Hindlimb muscle (tissue), 1 donor: Measurements from ENCODE around the gene DCLK1. TPM values are rescaled to one million over a fixed set of nuclear protein-coding genes. Genes with fewer than 3 reads are reported as not detected.

Experiments
- DNase-seq: peaks from one replicate; pipeline ENCODE4 v3.0.0-alpha.2; 2013
- polyA plus RNA-seq: library from polyadenylated mRNA; unstranded; fragments of 120-200 nt; gene quantifications from one replicate; pipeline ENCODE4 v1.2.1, GENCODE V29; 2013; ENCODE audit not compliant: insufficient read length

Gene DCLK1
- polyA plus RNA-seq, 1 donor: 114 TPM

DNA sequence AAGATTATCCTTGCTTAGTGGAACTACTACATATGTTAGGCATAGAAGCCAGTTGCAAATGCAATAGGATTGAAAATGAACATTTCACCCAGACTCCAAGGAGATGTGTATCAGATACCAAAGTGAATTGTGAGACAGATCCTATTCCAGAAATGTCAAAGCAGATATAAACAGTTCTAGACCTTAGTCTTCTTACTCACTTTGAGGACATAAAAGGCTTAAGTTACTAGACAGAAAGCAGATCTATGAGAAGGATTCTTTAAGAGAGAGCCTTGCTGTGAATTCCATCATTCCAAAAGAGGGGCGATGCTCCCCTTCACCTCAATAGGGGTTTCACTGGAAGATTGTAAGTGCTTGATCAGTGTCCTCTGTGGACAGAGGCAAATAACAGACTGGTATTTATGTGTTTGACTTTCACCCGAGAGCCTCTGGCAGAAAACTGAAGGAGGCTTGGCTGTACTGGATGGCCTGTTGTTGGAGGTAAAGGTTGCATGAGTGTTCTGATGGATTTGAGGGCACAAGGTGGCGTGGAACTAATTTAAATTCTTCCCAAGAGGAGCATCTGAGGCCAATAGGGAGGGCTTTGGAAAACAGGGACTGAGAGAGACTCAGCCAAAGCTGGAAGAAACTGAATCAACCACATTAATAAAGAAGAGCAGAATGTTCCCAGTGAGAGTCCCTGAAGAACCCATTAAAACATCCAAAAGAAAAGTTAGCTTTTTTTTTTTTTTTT, 194.8 kb downstream of the DCLK1 start:
- no peak for DNase-seq

DNA sequence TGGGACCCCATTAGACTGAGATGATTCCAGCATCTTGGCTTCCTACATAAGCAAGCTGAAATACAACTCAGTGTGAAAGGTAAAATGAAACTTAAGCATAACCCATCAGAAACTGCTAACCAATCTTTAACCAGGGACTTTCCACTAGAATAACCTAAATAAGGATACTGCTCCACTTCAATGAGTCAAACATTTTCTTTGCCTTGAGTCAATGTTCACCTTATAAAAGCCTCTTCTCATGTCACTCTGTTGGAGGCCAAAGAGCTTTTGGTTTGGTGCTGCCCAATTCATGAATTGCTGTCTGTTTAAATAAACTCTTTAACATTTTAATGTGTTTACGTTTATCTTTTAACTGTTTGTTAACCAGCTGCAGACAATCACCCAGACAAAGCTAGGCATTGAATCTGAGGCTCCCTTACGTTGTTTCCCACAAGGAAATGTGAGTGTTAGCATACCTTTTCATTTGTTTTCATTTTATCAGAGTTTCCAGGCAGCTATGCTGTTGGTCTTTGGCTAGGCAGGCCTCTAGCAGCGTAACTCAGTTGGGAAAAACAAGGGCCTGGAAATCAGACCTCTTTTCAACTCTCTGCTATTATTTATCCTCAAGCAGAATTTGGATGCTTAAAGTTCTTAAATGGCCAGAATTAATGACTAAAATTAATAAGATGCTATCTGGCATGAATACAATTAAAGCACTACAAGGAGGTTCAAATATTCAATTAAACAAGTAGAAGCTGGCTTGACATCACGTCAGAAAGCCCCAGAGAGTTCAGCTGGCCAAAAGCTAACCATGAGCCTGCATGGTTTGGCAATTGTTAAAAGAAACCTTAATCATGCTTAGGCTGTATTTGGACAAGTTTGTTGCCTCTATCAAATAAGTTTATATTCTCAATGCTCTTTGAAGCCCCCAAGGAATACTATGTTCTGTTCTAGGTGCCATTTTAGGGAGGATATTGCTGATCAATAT, 200.2 kb downstream of the DCLK1 start:
- no peak for DNase-seq

DNA sequence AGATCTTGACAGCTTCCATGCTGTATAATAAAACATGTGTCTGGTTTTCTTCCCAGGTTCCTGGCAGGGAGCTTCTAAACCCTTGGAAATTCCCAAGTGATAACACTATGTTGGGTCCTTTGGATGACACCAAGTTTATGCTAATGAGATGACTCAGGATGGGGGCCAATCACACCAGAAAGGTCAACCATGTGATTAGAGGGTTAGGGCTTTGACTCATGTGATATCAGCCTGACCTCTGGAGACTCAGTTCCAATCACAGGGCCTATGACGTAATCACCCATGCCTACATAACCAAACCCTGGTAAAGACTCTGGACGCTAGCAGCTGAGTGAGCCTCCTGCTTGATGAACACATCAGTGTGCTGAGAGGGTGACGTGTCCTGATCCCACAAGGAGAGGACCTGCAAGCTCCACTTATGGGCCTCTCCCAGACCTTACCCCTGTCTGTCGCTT, 203.6 kb downstream of the DCLK1 start:
- no peak for DNase-seq

DNA sequence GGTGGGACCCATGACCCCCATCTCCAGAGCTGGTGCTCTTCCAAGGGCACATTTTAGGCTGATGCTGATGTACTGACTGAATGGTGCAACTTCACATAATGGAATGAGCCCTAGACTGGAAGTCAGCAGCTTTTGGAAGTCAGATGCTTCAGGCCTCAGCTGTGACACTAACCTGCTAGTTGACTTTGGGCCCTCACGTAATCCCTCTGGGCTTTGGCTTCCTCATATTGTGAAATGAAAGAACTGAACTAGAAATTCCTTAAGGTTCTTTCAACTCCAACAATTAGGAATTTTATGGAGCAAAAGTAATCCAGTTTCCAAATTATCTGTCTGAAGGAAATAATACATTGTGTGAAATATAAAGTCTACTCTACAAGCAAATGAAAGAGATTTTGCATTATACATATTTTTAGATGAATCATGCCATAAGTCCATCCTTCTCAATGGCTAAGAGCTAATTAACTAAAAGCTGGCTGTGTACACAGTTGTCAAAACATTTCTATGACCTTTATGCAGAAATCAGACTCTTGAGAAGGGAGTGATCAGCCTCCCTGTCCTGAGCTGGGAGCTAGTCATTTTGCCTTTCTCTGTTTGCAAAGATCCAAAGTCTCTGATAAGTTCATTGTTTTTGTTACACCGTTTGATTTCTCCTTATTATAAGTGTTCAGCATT, 204.2 kb downstream of the DCLK1 start:
- no peak for DNase-seq

DNA sequence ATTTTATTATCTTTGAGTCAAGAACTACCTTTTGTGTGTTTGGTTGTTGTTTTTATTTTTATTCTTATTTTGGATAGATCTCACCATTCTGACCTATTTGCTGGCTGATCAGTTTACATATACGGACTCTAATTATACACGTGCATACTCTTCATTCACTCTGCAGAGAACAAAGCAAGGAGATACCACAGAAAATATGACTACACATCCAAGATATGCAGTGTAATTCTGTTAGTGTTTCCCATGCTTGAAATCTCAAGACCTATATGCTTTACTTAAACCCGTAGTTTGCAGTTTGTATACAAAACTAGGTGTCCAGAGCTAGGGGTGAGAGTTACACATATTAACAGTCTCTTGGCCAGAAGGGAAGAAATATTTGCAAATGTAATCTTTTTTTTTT, 205.5 kb downstream of the DCLK1 start:
- DNase-seq: no peak

DNA sequence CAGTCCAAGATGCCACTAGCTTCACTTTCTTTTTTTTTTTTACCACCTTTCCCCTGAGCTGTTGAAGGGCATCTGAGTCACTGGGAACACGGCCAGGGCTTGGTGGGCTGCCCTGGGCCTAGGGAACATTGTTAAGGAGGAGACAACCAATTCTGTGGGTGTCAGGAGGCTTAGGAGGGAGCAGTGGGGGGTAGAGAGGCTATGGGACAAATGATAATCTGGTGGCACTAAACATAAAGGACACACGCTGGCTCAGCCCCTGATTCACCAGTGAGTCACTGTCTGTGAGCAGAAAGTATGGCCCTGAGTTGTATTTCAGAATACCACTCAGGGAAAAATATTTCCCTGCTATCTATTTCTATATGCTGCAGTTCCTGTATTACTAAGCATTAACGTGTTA, 207.8 kb downstream of the DCLK1 start:
- DNase-seq: no peak

DNA sequence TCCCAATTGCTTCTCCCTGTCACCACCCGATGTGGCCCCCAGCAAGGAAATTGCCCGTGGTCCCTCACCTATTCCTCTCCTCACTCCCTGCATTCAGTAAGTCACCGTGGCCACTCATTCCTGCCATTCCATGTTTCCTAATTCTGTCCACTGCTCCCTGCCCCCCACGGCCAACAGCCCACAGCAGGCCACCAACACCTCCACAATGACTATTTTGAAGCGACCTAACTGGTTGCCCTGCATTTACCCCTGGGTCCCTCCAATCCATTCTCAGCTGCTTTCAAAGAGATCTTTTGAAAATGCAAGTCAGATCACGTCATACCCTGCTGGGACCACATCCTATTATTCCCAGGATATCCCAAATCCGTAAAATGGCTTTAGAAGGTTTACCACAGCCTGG, 210.4 kb downstream of the DCLK1 start:
- no peak for DNase-seq

DNA sequence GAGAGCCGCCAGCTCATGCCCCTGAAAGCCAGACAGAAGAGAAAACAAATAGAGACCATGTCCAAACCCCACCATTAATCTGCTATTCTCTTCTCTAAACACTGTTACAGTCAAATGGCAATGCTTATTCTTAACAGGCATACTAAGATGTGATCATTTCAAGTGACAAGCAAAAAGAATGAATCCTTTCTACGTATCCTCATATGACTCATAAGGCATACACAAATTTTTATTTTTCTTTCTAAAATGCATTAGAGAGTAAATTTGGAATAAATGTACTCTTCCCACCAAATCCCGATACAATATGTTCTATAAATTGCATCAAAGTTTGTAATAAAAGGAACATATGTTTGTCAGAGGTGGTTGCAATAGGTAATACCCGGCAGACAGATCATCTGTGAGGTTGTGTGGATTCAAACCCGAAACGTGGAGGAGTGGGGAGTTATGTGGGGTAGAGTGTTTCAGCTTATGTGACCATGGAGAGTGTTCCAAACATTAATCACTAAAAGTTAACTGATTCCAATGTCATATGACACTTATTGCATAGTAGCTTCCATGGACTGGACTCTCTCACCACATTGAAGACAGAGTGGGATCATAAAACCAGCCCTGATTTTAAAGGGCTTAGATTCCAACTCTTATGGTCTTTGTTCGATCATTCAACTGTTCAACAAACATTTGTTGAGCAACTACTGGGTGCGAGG, 213.1 kb downstream of the DCLK1 start:
- no peak for DNase-seq

DNA sequence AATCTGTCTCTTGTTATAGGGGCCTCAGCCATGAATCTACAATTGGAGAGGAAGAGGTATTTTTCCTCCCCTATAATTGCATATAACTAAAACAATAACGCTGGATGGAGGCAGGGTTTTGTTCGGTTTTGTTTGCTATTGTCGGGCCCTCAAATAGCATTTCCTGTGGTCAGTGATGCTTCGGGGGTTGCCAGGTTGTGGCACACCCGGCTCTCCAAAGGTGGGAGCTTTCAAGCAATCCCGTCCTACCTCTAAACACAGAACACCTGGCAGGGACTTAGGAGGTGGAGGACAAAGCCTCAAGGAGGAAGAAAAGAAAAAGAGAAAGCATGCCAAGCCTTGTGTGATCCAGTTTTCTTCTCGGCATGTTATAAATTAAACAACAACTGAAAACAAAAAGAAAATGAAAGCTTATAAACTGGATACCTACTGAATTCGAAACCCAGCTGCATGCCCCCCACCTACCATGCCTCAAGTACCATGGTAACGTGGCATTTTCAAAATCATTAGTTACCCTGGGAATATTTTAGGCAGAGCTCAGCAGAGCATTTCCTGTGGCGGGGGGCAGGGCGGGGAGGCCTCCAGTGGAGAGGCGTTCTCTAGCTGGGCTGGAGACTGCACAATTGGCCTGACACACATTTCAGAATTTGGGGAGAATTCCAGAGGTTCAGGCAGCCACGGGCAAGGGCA, 213.8 kb downstream of the DCLK1 start:
- peak; percentile 16 for DNase-seq

DNA sequence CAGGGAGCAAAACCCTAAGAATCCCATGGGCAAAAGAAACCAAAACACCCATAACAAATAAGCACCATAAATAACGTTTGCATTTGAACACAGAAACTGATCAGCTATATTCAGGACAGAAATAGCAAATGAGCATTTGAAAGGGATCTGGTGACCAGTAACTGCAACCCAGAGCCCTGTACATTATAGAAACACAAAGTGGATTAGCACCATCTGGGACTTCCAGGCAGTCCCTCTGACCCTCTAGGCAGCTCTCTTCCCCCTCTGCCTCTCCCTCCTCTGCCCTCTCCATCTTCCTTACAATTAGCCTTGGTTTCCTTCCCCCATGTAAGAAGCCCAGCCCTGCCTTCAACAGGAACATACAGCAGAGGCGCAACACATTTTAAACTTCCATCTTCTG, 215.0 kb downstream of the DCLK1 start:
- no peak for DNase-seq

DNA sequence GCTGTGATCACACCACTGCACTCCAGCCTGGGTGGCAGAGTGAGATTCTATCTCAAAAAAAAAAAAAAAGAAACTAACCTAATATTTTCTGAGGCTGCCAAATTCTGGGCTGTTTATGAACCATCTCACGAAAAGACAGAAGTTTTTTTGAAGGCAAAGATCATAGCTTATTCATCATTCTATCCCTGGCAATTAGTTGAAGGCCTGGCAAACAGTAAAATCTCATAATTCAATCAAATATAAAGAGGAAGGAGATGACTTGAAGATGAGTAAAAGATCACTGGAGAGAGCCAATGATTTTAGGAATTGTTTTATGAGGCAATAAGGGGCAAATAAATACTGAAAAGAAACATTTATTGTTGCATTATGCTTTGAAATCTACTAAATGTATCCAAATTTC, 216.5 kb downstream of the DCLK1 start:
- DNase-seq: no peak

DNA sequence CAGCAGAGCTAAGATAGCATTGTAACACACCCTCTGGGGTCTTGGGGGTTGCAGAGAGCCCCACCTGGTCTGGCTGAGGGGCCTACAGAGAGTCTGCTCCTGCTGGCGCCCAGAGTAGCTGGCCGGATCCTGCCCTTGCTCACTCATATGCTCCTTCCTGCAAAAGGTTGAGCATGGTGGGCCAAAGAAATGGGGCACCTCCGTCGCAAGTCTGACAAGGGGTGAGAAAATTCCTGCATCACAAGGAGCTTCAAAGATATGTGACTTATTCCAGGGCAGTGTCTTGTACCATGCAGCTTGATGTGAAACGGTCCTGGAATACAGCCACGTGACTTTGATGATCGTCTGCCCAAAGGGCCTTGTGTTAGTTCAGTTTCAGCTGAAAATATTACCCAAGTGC, 218.3 kb downstream of the DCLK1 start:
- no peak for DNase-seq

DNA sequence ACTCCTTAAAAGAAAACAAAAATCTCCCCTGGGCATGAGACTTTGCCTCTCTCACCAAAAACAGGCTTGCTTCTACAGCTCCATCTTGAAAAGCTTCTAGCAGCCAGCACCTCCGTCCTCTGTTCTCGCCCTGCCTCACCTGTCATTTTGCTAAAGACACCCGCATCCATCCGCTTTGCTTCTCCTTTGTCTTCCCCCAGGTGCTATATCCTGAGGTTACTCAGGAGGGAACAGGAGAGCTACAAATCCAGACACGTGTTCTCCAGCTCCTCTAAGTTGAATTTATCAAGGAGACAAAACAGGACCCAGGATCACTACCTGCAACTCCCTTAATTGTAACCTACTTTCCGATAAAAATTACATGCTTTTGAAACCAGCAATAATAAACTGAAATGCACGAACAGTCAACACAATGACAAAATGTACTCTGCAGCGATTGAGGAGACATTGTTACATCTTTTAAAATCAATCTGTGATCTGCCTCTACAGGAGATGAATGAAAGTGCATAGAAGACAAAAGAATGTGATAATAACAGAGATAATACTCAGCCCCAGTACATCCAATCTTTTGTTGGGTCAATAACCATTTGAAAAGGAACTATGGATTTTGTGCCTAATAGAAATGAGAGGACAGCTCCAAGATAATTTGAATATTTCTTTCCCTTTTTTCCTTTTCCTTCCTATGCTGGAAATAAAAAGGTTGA, 221.2 kb downstream of the DCLK1 start:
- DNase-seq: no peak

DNA sequence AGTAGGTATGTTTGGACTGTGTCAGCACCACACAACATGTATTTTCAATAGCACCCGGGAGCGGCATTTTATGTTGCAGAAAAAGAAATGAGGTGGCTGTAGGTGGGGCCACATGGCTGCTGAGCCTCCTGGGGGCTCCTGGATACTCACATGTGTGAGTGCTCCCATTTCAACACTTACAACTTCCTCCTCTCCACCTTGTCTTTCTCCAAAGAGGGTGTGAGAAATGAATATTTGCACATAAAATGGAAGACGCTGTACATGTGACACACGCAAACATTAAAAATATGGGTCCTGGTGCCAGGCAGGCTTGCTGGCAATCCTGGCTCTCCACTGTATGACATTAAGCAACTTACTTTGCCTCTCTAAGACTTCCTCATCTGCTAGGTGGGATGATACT, 222.1 kb downstream of the DCLK1 start:
- DNase-seq: no peak

DNA sequence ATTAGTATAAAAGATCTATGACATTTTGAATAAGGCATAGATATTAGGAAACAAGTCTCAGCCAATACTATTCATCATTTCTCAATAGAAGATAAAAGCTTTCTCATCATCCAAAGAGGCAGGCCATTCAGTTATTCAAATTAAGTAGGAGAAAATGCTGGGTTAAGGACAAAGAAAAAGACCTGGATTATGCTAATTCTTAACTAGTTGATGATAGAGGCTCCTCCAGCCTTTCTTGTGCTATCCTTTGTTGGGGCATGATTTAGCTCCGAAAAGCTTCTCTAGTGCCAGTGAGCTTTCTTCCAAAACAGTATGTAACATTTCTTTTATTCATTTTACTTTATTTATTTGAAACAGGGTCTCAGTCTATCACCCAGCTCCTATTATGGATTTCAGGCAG, 223.0 kb downstream of the DCLK1 start:
- DNase-seq: no peak

DNA sequence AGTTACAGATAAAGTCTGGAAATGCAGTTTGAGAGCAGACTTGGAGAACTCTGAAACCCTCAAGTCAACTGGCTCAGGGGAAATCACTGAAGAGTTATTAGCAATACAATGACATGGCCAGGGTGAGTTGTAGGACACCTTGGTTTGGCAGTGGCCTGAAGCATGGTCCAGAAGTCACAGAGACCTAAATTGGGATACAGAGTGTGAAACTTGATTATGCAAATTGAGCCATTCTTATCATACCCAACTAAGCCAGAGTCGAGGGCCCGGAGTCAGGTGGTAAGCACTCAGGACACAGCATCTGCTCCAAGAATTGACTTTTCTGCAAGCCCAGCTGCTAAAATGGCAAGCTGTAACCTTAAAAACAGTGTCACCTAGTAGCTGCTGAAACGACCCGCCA, 224.5 kb downstream of the DCLK1 start:
- DNase-seq: no peak

DNA sequence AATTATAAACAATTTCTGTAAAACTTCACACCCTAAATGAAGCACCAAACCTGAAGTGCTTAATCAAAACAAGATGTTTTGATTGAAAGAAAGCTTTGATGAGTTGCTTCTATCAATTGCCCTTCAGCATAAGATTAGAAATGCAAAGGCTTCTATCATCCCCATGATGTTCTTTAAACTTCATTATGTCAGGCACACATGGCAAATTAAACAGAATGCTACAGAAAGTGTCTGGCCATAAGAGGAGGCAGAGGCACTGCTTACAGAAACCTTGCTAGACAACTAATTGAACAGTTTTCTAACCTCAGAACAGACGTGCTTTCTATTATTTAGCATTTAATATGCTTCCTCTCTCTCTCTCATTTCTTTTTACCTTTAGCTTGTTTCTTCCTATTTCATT, 228.1 kb downstream of the DCLK1 start:
- no peak for DNase-seq

DNA sequence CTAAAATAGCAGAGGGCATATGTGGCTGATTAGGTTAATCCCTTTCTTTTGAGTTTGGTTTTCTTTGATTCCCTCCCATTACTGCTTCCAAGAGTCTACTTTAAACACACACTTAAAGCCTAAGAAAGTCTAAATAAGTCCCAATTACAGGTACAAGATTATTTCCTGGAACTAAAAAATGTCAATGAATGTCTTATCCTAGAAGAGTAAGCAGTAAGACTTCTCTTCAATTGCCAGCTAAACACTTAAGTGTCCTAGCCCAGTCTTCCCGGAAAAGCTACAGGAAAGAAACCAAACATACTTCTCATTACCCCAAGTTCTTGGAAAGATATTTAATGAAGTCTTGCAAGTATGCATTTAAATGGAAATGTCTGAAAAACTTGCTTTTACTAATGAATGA, 233.1 kb downstream of the DCLK1 start:
- DNase-seq: no peak

DNA sequence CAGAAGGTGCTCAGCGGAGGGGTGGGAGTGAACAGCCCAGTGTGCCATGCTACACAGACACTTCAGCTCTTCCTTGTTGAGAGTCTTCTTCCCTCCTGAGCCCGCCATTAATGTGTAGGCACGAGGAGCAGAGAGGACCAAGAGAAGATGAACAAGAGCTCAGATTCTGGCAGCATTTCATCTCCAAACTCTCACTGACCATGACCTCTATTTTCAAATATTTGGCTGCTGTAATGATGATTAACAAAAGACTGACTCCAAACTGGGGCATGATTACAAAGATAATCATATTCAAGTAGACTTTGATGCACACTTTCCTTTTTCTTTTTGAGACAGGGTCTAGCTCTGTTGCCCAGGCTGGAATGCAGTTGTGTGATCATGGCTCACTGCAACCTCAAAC, 236.5 kb downstream of the DCLK1 start:
- no peak for DNase-seq

DNA sequence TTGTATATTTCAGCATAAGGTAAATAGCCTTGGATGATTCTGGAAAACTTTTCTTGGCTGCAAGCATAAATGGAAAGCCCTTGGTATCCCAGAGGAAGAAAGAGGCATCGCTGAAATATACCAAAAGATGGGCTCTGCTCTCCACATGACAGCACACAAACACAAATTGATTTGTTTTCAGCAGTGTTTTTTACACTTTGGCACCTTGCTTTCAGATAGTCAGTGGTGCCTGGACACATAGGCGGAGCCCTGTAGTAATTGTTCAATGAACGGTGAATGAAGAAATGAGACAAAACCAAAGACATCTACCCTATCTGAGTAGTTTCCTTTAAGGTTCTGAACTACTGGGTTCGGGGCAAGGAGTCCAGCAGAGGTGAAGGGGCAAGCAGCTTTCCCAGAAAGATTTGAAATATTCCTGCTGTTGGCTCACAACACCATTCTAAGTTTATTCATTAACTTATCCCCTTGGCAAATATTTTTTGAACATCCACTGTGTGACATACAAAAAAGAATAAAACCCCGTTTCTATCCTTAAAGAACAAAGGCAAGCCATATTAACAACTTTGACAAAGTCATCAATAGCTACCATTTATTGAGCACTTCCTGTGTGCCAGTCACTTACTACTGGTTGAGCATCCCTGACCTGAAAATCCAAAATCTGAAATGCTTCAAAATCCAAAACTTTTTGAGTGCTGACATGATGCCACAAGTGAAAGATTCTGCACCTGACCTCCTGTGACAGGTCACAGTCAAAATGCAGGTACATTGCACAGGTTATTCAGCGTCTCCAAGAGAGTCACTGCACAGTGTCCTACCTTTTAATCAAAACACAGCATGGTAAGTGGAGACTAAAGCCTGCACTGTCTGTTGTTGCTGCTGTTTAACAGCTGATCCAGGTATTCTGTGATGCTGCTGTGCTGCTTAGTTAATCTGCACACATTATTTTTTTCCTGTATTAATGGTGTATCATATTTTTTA, 238.1 kb downstream of the DCLK1 start:
- DNase-seq: no peak
